Caki2 (cell line): ENCODE data around the gene IL2RG. TPM values are rescaled to one million over a fixed set of nuclear protein-coding genes. Genes with fewer than 3 reads are reported as not detected.

Experiments
- DNase-seq: peaks from one replicate; pipeline ENCODE4 v3.0.0-alpha.2; 2015; ENCODE audit warnings: low read depth
- in situ Hi-C: cut with HindIII; loops from 2 replicates; pipeline ENCODE4 v1.10.0; 2016; ENCODE audit warnings: low sequenced_read_pairs, low pct_unique_long_range_greater_than_20kb, mixed read lengths
- total RNA-seq: library from RNA; depleted of rRNA; stranded (reverse); fragments of >200 nt; shearing (Covaris generic); gene quantifications from 2 replicates; pipeline ENCODE4 v1.2.3, GENCODE V29; 2014; ENCODE audit warnings: low replicate concordance

IL2RG gene
- total RNA-seq, 1 experiment from 2014 or later = not detected

DNA sequence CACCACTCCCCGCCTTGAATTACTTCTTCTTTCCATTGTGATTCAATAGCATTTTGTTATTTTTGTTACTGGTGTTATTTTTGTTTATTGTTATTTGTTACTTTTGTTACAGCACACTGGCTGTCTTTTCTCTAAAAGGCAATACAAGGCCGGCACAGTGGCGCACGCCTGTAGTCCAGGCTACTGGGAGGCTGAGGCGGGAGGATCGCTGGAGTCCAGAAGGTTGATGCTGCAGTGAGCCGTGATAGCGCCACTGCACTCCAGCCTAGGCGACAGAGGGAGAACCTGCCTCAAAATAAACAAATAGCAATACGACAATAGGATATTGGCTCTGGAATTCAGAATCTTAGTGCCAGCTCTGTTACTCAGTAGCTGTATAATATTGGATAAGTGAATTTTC is 6.0 kb upstream of the IL2RG start:
- DNase-seq = no peak
- in situ Hi-C loops = no loop called here

DNA sequence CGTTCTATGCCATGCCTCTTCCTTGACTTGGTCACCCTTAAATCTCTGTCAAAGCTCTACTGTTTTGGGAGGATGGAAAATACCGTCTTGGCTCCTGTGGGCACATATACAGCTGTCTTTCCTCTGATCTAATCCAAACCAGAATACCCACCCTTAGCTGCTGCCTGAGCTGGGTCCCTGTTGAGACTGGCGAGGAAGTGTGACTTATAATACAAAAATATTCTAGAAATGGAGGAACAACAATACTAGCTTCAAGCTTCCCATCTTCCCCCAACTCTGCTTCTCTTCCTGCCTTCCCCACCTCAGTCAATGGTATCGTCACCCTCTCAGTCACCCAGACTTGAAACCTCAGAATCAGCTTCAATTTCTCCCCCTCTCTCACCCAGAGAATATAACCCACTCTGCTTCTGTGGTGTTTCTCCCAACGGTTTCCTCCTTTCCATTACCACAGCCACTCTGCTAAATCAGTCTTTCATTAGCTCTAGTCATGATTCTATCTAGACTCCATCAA is 599 bp upstream of the IL2RG start:
- in situ Hi-C loops = no loop called here
- no peak for DNase-seq

DNA sequence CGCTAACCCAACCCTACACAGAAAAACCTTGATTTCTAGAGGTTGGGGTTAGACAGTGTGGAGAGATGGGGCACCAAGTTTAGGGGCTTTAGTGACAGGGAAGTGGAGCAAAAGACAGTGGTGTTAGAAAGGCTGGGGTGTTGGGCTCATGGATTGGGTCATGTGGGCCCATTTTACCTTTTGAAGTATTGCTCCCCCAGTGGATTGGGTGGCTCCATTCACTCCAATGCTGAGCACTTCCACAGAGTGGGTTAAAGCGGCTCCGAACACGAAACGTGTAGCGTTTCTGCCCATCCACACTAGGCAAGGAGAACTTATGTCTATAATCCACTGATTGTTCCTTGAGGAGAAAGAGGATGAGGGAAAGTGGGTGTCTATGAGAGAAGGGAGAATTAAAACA is 2.3 kb downstream of the IL2RG start:
- no peak for DNase-seq
- in situ Hi-C loops = no loop called here

DNA sequence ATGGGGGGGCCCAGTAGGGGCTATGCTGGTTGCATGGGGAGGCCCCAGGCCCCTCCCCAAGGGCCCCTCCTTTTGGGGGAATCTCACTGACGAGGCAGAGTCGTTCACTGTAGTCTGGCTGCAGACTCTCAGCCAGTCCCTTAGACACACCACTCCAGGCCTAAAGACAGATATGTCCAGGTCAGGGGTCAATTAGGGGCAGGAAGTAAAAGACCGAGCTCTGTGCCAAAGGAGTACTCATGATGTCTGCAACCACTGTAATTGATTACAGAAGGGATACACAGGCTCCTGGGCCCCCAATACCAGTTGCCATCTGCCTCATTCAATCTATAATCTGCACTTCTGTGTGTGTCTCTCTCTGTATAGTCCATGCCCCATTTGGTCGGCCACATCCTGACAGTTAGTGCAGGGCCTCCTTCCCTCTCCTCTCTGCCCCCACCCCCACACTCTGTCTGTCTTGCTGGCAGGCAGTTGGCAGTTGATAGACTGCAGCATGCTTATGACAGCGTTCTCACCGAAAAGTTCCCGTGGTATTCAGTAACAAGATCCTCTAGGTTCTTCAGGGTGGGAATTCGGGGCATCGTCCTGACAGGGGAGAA is 3.5 kb downstream of the IL2RG start:
- no peak for DNase-seq
- in situ Hi-C loops = no loop called here

DNA sequence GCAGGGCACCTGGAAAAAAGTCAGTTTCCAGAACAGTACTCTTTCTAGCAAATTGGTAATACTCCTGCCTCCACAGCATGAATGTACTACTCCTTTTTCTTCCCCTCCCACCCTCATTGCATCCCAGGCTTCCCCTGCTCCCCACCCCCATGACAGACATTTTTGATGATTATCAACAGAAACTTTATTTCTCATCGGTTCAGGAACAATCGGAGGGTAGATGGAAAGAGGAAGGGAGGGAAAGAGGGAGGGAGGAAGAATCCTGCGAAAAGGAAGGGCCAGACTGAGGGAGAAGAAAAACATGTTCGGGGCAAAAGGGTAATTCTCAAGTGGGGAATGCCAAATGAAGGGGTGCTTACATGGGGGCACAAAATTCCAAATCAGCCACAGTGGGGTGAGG is 4.1 kb downstream of the IL2RG start:
- in situ Hi-C loops = no loop called here

DNA sequence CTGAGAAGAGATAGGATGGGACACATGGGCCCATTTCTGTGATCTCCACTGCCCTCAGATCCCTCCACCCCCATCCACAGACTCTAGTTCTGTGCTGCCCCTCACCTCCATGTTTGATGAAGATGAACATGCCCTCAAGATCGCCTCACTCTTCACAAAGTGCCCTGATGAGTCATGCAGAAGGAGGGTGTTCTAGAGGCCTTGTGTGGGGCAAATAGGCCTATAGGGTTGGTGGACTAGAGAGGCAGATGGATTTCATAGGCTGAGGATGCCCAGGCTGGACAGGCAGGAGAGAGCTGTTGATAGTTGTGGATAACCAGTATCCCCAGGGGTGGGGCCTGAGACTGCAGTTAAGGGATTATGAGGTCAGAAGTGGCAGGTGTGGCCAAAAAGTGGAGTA is 5.0 kb downstream of the IL2RG start, which contains the start of gene CXorf65:
Gene CXorf65, minus strand, starts transcription at position 314 of the 400 bp plus-strand sequence. Its CDS starts 184 bp downstream, at position 130.
- DNase-seq = no peak
- in situ Hi-C loops = no loop called here

More for the DNA sequence above, 4.1 kb downstream of the IL2RG start:
- no peak for DNase-seq

DNA sequence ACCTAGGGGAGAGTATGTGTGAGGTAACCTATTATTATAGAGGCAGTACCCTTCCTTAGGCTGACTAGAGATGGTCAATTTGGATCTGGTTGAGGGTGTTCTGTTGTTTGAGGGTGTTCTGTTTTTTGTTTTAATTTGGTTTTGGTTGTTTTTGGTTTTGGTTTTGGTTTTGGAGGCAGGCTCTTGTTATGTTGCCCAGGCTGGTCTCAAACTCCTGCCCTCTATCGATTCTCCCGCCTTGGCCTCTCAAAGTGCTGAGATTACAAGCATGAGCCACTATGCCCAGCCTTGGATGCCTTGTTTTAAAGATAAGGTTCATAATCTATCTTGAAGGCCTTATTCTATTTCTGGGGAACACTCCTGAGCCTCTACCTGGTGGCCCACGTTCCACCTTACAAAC is 5.7 kb downstream of the IL2RG start:
- DNase-seq = no peak
- in situ Hi-C loops = no loop called here

DNA sequence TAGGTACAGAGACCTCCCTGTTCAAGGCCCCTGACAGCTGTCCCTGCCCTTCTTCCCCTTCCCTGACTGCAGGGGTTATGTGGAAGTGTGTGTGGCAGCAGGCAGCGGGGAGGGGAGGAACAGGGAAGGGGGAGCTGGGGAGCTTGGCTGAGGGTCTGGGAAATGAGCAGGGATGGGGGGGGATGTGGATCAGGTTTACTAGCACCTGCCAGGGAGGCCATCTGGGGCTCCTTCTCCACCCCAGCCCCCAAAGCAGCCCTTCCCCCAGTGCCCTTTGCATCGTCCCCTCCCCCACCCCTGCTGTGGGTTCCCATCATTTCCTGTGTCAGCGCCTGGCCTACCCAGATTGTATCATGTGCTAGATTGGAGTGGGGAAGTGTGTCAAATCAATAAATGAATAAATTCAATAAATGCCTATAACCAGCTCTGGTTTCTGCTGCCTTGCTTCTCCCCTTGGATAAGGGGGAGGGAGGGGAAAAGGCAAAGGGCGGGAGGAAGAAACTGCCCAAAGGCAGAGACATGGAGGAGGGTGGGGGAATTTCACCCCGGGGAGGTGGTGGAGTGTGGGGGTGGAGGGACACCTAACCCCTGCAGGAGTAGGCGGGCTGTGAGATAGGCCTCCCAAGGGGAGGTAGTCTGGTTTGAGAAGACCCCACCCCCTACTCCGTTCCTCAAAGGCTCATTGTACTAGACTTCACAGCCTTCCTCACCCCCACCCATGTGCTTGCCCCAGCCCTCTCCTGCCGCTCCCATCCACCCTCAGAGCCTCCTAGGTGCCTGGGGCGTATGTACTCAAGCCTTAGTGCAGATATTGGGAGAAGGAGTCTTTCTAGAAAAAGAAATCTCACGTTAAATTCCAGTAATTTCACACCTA is 8.0 kb downstream of the IL2RG start:
- in situ Hi-C loops = no loop called here
- no peak for DNase-seq

DNA sequence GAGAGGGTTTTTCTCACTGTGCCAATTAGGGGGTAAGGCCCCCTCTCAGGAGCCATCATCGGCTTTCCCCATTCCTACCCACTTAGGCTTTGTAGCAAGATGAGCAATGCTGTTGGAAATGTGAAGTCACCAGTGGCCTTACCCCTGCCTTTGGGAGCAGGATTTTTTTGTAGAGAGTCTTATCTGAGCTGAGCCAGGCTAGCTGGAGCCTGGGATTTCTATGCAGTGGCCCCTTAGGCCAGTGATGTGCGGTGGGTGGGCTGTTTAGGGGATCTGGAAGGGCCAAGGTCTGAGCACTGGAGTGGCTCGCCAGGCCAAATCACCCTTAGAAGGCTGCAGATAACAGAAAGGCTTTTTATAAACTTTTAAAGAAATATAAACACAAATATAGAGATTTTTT is 9.1 kb downstream of the IL2RG start:
- in situ Hi-C loops = no loop called here
- no peak for DNase-seq

DNA sequence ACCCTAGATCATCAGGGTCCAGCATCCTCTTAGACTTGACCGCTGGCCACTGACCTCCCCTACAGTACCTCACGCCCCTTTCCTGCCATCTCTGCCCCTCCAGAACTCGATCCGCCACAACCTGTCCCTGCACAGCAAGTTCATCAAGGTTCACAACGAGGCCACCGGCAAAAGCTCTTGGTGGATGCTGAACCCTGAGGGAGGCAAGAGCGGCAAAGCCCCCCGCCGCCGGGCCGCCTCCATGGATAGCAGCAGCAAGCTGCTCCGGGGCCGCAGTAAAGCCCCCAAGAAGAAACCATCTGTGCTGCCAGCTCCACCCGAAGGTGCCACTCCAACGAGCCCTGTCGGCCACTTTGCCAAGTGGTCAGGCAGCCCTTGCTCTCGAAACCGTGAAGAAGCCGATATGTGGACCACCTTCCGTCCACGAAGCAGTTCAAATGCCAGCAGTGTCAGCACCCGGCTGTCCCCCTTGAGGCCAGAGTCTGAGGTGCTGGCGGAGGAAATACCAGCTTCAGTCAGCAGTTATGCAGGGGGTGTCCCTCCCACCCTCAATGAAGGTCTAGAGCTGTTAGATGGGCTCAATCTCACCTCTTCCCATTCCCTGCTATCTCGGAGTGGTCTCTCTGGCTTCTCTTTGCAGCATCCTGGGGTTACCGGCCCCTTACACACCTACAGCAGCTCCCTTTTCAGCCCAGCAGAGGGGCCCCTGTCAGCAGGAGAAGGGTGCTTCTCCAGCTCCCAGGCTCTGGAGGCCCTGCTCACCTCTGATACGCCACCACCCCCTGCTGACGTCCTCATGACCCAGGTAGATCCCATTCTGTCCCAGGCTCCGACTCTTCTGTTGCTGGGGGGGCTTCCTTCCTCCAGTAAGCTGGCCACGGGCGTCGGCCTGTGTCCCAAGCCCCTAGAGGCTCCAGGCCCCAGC is 10.5 kb downstream of the IL2RG start:
- in situ Hi-C loops = no loop called here
- no peak for DNase-seq

DNA sequence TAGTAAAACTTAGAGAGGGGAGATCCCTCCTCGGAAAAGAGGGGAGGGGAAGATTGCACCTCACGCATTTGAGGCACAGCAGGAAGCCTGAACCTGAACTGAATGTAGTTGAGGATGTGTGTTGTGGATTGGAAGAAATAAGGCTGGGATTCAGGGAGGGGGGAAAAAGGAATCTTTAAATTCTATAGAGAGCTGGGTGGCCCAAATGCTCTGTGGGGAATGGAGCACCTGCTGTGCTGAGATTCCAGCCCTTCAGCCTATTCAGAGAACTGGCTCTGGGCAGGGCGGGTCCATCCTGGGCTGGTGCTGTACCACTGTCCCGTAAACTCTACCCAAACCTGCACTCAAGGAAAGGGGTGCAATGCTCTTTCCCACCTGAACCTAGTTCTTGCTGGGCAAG is 11.6 kb downstream of the IL2RG start:
- no peak for DNase-seq
- in situ Hi-C loops = no loop called here

DNA sequence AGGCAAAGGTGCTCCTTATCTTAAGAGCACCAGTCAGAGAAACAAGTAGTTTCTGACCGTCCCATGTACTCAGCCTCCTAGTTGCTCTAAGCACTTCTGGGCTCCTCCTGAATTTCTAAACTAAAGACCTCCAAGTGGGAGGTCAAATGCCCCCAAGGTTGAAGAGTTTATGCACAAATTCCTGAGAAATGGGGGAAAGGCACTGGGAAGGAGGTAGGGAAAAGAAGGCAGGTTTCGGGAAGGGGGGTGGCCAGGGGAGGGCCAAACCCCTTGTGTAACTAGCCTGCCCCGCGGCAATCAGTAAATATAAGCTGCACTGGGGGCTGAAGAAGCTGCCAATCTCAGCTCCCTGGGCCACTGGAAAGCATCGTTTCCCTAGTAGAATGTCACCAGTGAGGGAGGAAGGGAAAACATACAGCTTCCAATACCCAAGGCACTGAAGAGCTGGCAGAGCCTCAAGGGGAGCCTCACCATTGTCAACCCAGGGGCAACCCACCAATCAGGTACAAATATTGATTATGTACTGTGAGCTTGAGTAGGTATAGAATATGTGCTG is 12.3 kb downstream of the IL2RG start:
- DNase-seq = no peak
- in situ Hi-C loops = no loop called here

DNA sequence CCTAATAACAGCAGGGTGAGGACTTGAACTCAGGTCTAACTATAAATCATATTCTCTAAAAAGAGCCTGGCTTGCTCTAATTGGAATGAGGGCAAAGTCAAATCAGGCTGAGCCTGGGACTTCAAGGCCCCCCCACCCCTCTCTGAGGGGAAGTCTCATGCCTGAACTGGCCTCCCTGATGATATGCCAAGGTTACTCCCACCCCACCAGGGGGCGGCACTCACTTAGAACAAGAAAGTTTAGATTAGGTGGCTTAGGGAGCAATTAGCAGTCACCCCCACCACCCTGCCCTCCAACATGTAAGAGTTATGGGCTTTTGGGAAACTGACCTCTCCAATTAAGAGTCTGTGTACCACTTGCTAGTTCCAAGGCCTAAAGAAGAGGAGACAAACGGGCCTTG is 13.1 kb downstream of the IL2RG start:
- in situ Hi-C loops = no loop called here
- no peak for DNase-seq

DNA sequence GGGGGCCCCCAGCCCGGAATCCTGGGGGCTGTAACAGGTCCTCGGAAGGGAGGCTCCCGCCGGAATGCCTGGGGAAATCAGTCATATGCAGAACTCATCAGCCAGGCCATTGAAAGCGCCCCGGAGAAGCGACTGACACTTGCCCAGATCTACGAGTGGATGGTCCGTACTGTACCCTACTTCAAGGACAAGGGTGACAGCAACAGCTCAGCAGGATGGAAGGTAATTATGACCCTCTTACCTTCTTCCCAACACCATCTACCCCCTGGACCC is 14.7 kb downstream of the IL2RG start:
- no peak for DNase-seq
- in situ Hi-C loops = no loop called here

DNA sequence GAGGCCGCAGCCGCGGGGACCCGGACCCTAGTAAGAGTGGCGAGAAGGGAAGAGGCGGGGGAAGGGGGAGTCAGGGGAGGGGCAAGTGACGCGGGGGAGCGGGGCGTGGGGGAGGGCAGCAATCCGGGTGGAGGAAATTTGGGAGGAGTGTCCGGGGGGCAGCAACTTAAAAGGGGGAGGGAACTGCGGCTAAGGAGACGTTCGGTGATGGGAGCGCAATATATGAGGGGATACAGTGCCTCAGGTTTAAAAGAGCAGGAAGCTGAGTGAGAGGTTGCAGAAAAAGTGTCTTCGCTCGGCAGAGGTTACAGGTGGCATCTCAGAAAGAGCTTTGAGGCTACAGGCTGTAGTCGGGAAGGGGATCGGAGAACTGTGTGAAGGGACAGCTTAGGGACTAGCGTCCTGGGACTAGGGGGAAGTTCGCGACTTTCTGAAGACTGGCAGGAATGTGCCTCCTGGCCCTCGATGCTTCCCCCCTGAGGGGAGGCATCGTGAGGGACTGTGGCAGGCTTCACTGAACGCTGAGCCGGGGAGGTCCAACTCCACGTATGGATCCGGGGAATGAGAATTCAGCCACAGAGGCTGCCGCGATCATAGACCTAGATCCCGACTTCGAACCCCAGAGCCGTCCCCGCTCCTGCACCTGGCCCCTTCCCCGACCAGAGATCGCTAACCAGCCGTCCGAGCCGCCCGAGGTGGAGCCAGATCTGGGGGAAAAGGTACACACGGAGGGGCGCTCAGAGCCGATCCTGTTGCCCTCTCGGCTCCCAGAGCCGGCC is 15.2 kb downstream of the IL2RG start:
- in situ Hi-C loops = no loop called here

DNA sequence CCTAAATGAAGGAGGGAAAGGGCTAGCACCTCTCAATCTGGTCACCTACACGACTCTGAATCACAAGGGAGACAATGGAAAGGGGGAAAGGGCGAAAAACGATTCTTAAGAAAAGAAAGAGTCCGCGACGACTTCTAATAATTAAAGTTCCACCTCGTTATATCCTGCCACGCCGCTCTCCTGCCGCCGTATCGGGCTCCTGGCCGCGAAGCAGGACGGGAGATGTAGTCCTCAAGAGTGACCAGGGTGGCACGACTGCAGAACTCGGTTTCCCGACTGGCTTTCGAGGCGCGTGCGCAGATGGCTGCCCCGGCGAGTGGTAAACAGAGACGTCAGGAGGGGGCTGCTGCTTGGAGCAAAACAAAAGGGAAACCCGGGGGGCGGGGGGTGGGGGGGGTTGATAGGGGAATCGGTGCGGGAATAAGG is 15.8 kb downstream of the IL2RG start, which contains the start of gene FOXO4:
Gene FOXO4, plus strand, starts transcription at position 297 of the 426 bp plus-strand sequence. CDS start 678 bp downstream, outside the sequence.
- in situ Hi-C loops = no loop called here
- peak; percentile 50 for DNase-seq

More for the DNA sequence above, 15.2 kb downstream of the IL2RG start:
- peak; percentile 9 for DNase-seq

DNA sequence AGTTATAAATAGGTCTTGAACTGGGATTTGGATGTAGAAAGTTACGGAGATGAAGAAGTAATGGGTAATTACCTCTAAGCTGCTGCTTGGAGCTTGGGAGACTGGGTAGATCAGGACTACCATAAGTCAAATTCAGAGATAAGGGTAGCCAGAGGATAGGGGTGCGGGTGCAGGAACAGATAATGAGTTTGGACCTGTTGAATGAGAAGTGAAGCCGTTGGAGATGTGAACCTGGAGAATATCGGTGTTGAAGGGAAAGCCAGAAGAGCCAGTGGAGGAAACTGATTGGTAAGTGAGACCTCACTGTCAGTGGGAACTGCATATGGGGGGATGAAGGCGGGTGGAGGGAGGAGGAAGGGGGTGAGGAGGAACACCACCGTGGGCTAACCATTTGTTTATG is 16.3 kb downstream of the IL2RG start:
- in situ Hi-C loops = no loop called here
- DNase-seq = no peak

DNA sequence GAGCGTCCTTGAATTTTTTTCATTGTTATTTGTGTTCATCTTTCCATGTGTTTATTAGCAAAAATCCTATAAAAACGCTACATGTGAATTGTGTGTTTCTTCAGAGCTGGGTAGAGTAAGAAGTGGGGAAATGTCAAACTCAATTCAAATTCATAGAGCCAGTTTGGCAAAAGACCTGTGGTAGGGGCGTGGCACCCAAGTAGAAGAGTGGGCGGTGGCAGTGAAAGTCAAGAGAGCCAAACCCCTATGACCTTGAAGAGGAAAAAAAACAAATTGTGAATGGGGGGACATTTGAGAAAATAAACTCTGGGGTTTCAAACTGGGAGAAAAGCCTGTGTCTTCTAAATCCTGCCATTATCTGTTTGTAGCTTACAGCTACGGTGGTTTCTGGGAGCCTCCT is 20.1 kb downstream of the IL2RG start:
- DNase-seq = no peak
- in situ Hi-C loops = no loop called here
